ENCODE data around the gene TNKS2. TPM values are rescaled to one million over a fixed set of nuclear protein-coding genes. Genes with fewer than 3 reads are reported as not detected.
"Not testable (repeated sequence)": the region's sequence is repeated elsewhere in the genome, so short reads cannot be mapped to it uniquely, and the experiment has no call there.

The TNKS2 gene
- total RNA-seq, 2 experiments from 2014 or later, result 47.8 to 50.4 TPM

DNA sequence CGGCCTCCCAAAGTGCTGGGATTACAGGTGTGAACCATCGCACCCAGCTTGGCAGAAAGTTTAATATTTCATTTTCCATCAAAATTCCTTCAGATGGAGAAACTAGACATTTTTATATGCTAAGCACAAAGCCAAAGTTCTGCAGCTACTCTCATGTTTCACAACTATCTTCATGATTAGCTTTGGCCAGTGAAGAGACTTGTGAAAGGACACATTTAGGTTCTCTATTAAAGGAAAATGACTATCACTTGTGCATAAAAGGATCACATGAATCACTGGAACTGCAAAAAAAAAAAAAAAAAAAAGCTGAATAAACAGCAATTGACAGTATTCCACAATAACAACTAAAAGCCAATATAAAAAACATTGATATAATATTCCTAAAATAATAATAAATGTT is 94.8 kb downstream of the TNKS2 start:
- Histone ChIP-seq H3K4me3 (ENCODE audit: low read length) (no peak overlapping the region), H3K27ac (ENCODE audit: low read depth in 1 of 2, low read length in 2 of 2) (no peak overlapping the region), H3K9me3 (ENCODE audit: control insufficient read depth in 1 of 2, insufficient read depth in 1 of 2, low read length in 2 of 2) (no peaks in the 10 kb centered on the region), H3K36me3 (ENCODE audit: insufficient read depth, low read length) (no peaks in the 10 kb centered on the region), H3K4me1 (ENCODE audit: insufficient read depth, low read length) (no peaks in the 10 kb centered on the region), H3K27me3 (ENCODE audit: control insufficient read depth in 1 of 2, insufficient read depth in 2 of 2, low read length in 2 of 2) (no peaks in the 10 kb centered on the region)
- peaks cover 1% of the 10 kb centered on the region for H3K4me1 Mint-ChIP-seq (ENCODE audit: low read depth)
- peaks cover 45% of the 10 kb centered on the region for H3K27me3 Mint-ChIP-seq
- ATAC-seq (ENCODE audit: poor library complexity) (no peak), DNase-seq (no peak)
- TF ChIP-seq, protein P1, sequence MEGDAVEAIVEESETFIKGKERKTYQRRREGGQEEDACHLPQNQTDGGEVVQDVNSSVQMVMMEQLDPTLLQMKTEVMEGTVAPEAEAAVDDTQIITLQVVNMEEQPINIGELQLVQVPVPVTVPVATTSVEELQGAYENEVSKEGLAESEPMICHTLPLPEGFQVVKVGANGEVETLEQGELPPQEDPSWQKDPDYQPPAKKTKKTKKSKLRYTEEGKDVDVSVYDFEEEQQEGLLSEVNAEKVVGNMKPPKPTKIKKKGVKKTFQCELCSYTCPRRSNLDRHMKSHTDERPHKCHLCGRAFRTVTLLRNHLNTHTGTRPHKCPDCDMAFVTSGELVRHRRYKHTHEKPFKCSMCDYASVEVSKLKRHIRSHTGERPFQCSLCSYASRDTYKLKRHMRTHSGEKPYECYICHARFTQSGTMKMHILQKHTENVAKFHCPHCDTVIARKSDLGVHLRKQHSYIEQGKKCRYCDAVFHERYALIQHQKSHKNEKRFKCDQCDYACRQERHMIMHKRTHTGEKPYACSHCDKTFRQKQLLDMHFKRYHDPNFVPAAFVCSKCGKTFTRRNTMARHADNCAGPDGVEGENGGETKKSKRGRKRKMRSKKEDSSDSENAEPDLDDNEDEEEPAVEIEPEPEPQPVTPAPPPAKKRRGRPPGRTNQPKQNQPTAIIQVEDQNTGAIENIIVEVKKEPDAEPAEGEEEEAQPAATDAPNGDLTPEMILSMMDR (IDR thresholded peaks at IDR 0.05), result no peak
- intact Hi-C loops (cut with DNase I, micrococcal nuclease), result no loop called here
- no peaks in the 10 kb centered on the region for H3K9me3 Mint-ChIP-seq
- CTCF ChIA-PET, result no interaction called here
- H3K27ac Mint-ChIP-seq, result no peak overlapping the region
- H3K4me3 Mint-ChIP-seq, result no peak overlapping the region
- POLR2A ChIA-PET, result no interaction called here
- H3K36me3 Mint-ChIP-seq (ENCODE audit: low read depth), result no peaks in the 10 kb centered on the region

DNA sequence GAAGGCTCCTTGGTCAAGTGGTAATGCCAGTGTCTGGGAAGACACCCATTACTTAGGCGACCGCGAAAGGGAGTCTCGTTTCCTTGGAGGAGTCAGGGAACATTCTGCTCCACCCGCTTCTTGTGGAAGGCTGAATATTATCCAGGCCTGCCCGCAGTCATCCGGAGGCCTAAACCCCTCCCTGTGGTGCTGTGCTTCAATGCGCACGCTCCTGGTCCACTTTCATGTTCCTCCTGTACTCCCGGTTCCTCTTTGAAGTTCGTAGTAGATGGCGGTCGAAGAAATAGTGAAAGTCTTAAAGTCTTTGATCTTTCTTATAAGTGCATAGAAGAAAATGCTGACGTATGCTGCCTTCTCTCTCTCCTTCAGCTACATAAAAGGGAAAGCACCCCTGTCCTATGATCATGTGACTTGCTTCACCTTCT is 96.0 kb downstream of the TNKS2 start:
- H3K27me3 ChIP-seq (ENCODE audit: control insufficient read depth in 1 of 2, insufficient read depth in 2 of 2, low read length in 2 of 2); H3K9me3 Mint-ChIP-seq; H3K4me3 Mint-ChIP-seq; CTCF ChIA-PET; POLR2A ChIA-PET; H3K36me3 Mint-ChIP-seq (ENCODE audit: low read depth); H3K9me3 ChIP-seq (ENCODE audit: control insufficient read depth in 1 of 2, insufficient read depth in 1 of 2, low read length in 2 of 2); H3K4me3 ChIP-seq (ENCODE audit: low read length); H3K27ac ChIP-seq (ENCODE audit: low read depth in 1 of 2, low read length in 2 of 2); ATAC-seq (ENCODE audit: poor library complexity); H3K36me3 ChIP-seq (ENCODE audit: insufficient read depth, low read length); intact Hi-C loops (cut with DNase I, micrococcal nuclease); H3K4me1 Mint-ChIP-seq (ENCODE audit: low read depth); H3K27ac Mint-ChIP-seq; H3K4me1 ChIP-seq (ENCODE audit: insufficient read depth, low read length): not testable (repeated sequence)
- DNase-seq, result peak in 3 of 14 experiments; percentile 7 to 41 (median 31)
- peaks cover 42% of the 10 kb centered on the region for H3K27me3 Mint-ChIP-seq

DNA sequence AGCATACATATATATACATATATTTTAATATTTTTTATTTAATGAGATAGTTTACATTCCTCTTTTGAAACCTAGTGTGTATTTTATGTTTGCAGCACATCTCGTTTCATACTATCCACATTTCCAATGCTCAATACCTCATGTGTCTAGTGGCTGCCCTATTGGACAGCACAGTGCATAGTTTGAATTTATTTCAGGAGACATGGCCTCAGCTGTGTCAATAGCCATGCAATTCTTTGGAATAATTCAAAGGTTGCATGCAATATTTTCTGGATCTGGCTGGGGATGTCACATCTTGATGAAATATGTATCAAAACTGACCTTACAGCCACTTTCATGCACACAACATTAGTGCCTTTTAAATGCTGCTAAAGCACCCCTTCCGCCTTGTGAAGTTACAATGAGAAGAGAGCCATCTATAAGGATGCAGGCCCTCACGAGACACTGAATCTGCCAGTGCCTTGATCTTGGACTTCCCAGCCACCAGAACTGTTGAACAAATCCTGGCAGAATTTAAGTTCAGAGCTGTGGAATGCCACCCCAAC is 98.1 kb downstream of the TNKS2 start:
- no peak overlapping the region for H3K4me3 ChIP-seq (ENCODE audit: low read length)
- ATAC-seq (ENCODE audit: poor library complexity) (no peak), DNase-seq (no peak)
- H3K27ac ChIP-seq (ENCODE audit: low read depth in 1 of 2, low read length in 2 of 2), result no peak overlapping the region
- CTCF ChIA-PET, result interaction anchor here (1.0 kb wide), 1 partner anchor 37 kb away, joined by 3 read pairs; no protein-coding TSS in a partner anchor
- Mint-ChIP-seq H3K36me3 (ENCODE audit: low read depth) (no peaks in the 10 kb centered on the region), H3K4me3 (no peak overlapping the region), H3K27me3 (peaks cover 28% of the 10 kb centered on the region), H3K4me1 (ENCODE audit: low read depth) (no peaks in the 10 kb centered on the region), H3K27ac (no peak overlapping the region), H3K9me3 (no peaks in the 10 kb centered on the region)
- TF ChIP-seq, protein P1 (IDR thresholded peaks at IDR 0.05), result no peak
- POLR2A ChIA-PET, result no interaction called here
- intact Hi-C loops (cut with DNase I, micrococcal nuclease), result no loop called here
- H3K36me3 ChIP-seq (ENCODE audit: insufficient read depth, low read length), result no peaks in the 10 kb centered on the region
- no peaks in the 10 kb centered on the region for H3K4me1 ChIP-seq (ENCODE audit: insufficient read depth, low read length)
- H3K27me3 ChIP-seq (ENCODE audit: control insufficient read depth in 1 of 2, insufficient read depth in 2 of 2, low read length in 2 of 2), result no peaks in the 10 kb centered on the region
- no peaks in the 10 kb centered on the region for H3K9me3 ChIP-seq (ENCODE audit: control insufficient read depth in 1 of 2, insufficient read depth in 1 of 2, low read length in 2 of 2)

DNA sequence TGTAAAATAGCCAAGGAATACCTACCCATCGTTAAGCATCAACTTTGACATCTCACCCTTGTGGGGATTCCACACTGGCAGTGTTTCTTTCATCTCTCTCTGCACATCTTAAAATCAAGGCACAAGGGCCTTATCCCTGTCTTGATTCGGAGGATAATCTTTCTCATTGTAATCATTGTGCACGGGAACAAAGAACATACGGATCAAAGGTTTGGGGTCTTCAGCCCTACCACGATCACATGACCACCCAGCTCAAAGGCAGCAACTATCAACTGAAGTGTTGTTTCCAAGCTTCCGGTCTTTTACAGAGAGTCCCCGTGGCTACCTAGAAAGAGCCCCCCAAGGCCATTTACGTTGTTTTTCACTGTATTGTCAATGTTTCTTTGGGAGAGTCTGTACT is 99.2 kb downstream of the TNKS2 start:
- CTCF ChIA-PET, result interaction anchor here (1.0 kb wide), 1 partner anchor 38 kb away, joined by 3 read pairs; no protein-coding TSS in a partner anchor
- ATAC-seq (ENCODE audit: poor library complexity) (no peak), DNase-seq (no peak)
- intact Hi-C loops (cut with DNase I, micrococcal nuclease), result no loop called here
- H3K36me3 Mint-ChIP-seq (ENCODE audit: low read depth), result no peaks in the 10 kb centered on the region
- Histone ChIP-seq H3K4me3 (ENCODE audit: low read length) (no peak overlapping the region), H3K9me3 (ENCODE audit: control insufficient read depth in 1 of 2, insufficient read depth in 1 of 2, low read length in 2 of 2) (no peaks in the 10 kb centered on the region), H3K4me1 (ENCODE audit: insufficient read depth, low read length) (no peaks in the 10 kb centered on the region), H3K27ac (ENCODE audit: low read depth in 1 of 2, low read length in 2 of 2) (no peak overlapping the region), H3K36me3 (ENCODE audit: insufficient read depth, low read length) (no peaks in the 10 kb centered on the region), H3K27me3 (ENCODE audit: control insufficient read depth in 1 of 2, insufficient read depth in 2 of 2, low read length in 2 of 2) (no peaks in the 10 kb centered on the region)
- TF ChIP-seq, protein P1 (IDR thresholded peaks at IDR 0.05), result no peak
- peaks cover 23% of the 10 kb centered on the region for H3K27me3 Mint-ChIP-seq
- no peak overlapping the region for H3K4me3 Mint-ChIP-seq
- H3K9me3 Mint-ChIP-seq, result no peaks in the 10 kb centered on the region
- H3K4me1 Mint-ChIP-seq (ENCODE audit: low read depth), result peaks cover 9% of the 10 kb centered on the region
- H3K27ac Mint-ChIP-seq, result no peak overlapping the region
- POLR2A ChIA-PET, result no interaction called here
